GM06990 (cell line): Measurements from ENCODE around the gene TERT.
"Not testable (repeated sequence)": the region's sequence is repeated elsewhere in the genome, so short reads cannot be mapped to it uniquely, and the experiment has no call there.

Experiments used
- DNase-seq: peaks from one replicate; pipeline ENCODE4 v3.0.0-alpha.2; 2011; ENCODE audit not compliant: insufficient read length; ENCODE audit errors: extremely low read depth
- H3K27me3 ChIP-seq: replicated peaks from 2 replicates; pipeline ENCODE4 v1.6.0; 2011; ENCODE audit warnings: low read length; ENCODE audit not compliant: control insufficient read depth, insufficient read depth
- H3K36me3 ChIP-seq: 2 replicates; pipeline ENCODE4 v1.5.1; 2011; ENCODE audit warnings: low read length; ENCODE audit not compliant: control insufficient read depth, insufficient read depth
- H3K4me3 ChIP-seq: replicated peaks from 2 replicates; pipeline ENCODE4 v1.5.1; 2011; ENCODE audit warnings: low read depth, mild to moderate bottlenecking, control low read depth, low read length
- TF ChIP-seq, protein P1 (sequence below): IDR thresholded peaks from 2 replicates; pipeline ENCODE4 v1.5.1; 2011; ENCODE audit warnings: low read length, control low read depth, mild to moderate bottlenecking, inconsistent platforms; ENCODE audit not compliant: insufficient read depth, poor library complexity, severe bottlenecking

The TERT gene

DNA sequence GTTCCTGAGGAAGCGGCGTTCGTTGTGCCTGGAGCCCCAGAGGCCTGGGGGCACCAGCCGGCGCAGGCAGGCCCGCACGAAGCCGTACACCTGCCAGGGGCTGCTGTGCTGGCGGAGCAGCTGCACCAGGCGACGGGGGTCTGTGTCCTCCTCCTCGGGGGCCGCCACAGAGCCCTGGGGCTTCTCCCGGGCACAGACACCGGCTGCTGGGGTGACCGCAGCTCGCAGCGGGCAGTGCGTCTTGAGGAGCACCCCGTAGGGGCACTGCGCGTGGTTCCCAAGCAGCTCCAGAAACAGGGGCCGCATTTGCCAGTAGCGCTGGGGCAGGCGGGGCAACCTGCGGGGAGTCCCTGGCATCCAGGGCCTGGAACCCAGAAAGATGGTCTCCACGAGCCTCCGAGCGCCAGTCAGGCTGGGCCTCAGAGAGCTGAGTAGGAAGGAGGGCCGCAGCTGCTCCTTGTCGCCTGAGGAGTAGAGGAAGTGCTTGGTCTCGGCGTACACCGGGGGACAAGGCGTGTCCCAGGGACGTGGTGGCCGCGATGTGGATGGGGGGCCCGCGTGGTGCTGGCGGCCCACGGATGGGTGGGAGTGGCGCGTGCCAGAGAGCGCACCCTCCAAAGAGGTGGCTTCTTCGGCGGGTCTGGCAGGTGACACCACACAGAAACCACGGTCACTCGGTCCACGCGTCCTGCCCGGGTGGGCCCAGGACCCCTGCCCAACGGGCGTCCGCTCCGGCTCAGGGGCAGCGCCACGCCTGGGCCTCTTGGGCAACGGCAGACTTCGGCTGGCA lies 1.3 kb downstream of the TERT start:
- Histone ChIP-seq H3K27me3 (no peaks in the 10 kb centered on the region; the same call in 1 of the 2 replicates), H3K36me3 (no peaks in the 10 kb centered on the region), H3K4me3 (no peak overlapping the region)
- TF ChIP-seq, protein P1, sequence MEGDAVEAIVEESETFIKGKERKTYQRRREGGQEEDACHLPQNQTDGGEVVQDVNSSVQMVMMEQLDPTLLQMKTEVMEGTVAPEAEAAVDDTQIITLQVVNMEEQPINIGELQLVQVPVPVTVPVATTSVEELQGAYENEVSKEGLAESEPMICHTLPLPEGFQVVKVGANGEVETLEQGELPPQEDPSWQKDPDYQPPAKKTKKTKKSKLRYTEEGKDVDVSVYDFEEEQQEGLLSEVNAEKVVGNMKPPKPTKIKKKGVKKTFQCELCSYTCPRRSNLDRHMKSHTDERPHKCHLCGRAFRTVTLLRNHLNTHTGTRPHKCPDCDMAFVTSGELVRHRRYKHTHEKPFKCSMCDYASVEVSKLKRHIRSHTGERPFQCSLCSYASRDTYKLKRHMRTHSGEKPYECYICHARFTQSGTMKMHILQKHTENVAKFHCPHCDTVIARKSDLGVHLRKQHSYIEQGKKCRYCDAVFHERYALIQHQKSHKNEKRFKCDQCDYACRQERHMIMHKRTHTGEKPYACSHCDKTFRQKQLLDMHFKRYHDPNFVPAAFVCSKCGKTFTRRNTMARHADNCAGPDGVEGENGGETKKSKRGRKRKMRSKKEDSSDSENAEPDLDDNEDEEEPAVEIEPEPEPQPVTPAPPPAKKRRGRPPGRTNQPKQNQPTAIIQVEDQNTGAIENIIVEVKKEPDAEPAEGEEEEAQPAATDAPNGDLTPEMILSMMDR = no peak
- no peak for DNase-seq

DNA sequence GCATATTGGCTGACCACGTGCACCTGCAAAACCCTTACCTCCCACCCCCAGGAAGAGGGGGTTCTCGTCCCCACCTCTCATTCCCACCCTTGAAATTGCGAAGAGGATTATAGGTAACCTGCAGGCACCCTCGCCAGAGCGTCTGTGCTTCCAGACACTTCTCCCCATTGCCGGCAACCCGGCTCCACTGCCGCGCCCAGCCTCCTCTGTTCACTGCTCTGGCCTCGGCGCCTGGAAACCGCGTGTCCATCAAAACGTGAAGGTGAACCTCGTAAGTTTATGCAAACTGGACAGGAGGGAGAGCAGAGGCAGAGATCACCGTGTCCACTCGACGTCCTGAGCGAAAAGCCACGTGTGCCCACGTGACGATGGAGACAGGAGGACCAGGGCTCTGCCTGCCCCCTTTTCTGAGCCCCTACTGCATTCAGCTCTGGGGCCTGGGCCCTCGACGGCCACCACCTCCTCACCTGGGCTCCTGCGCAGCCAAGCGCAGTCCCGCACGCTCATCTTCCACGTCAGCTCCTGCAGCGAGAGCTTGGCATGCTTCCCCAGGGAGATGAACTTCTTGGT lies 1.9 kb downstream of the TERT start:
- DNase-seq = no peak
- H3K36me3 ChIP-seq = no peaks in the 10 kb centered on the region
- TF ChIP-seq, protein P1 = no peak
- no peaks in the 10 kb centered on the region; the same call in 1 of the 2 replicates for H3K27me3 ChIP-seq
- no peak overlapping the region for H3K4me3 ChIP-seq

DNA sequence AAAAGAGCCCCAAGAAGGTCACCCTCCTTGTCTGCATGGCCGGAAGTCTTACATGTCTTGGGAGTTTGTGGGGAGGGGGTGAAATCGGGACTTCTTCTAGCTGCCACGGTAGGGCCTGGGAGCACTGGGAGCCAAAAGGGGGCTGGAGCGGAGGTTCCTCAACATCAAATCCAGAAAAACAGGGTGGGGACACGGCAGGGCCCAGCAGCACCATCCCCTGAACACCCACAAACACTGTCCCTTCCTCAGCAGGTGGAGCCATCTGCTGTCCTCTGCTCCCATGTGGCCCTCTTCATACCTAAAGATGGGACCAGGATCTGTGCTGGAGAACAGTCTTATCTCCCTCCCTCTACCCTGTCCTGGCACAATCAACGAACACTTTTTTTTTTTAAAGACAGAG lies 2.7 kb downstream of the TERT start:
- Histone ChIP-seq H3K4me3 (no peak overlapping the region), H3K36me3 (no peaks in the 10 kb centered on the region)
- no peak for DNase-seq

DNA sequence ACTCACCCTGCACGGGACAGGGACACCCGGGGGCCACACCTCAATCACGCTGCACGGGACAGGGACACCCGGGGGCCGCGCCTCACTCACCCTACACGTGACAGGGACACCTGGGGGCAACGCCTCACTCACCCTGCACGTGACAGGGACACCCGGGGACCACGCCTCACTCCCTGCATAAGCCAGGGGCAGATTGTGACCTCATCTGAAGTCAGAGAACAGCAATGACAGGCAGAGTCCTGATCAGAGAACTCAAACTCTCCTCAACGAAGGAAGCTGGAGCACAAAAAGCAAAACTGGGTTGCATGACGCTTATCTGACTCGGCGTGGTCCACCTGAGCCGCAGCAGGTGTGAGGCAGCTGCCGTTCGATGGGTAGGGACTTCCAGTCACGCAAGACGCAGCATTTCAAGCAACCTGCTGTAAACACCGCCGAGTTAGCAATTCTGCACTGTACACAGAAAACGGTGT lies 3.2 kb downstream of the TERT start:
- no peaks in the 10 kb centered on the region; the same call in 1 of the 2 replicates for H3K27me3 ChIP-seq
- H3K36me3 ChIP-seq = no peaks in the 10 kb centered on the region
- DNase-seq = no peak
- no peak overlapping the region for H3K4me3 ChIP-seq
- TF ChIP-seq, protein P1 = no peak

More for the DNA sequence above, 2.7 kb downstream of the TERT start:
- H3K27me3 ChIP-seq = no peaks in the 10 kb centered on the region; the same call in 1 of the 2 replicates
- TF ChIP-seq, protein P1 = no peak

DNA sequence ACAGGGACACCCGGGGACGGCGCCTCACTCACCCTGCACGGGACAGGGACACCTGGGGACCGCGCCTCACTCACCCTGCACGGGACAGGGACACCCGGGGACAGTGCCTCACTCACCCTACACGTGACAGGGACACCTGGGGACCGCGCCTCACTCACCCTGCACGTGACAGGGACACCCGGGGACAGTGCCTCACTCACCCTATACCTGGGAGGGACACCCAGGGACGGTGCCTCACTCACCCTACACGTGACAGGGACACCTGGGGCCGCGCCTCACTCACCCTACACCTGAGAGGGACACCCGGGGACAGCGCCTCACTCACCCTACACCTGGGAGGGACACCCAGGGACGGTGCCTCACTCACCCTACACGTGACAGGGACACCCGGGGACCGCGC lies 3.9 kb downstream of the TERT start:
- DNase-seq, H3K27me3 ChIP-seq, H3K4me3 ChIP-seq, H3K36me3 ChIP-seq: not testable (repeated sequence)

DNA sequence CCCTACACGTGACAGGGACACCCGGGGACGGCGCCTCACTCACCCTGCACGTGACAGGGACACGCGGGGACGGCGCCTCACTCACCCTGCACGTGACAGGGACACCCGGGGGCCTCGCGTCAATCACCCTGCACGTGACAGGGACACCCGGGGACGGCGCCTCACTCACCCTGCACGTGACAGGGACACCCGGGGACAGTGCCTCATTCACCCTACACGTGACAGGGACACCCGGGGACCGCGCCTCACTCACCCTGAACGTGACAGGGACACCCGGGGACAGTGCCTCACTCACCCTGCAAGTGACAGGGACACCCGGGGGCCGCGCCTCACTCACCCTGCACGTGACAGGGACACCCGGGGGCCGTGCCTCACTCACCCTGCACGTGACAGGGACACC lies 5.3 kb downstream of the TERT start:
- not testable (repeated sequence) for DNase-seq, H3K36me3 ChIP-seq, H3K4me3 ChIP-seq, H3K27me3 ChIP-seq
